CD14-positive monocyte (primary cell): ENCODE results near the gene GEMIN7. TPM values are rescaled to one million over a fixed set of nuclear protein-coding genes. Genes with fewer than 3 reads are reported as not detected.

Experiments
- DNase-seq, 3 donors: peaks; one replicate each; pipeline ENCODE4 v3.0.0-alpha.2; 2011 to 2022
- H2AFZ ChIP-seq: 2 replicates; pipeline ENCODE4 v1.6.0; 2012; ENCODE audit warnings: mild to moderate bottlenecking, low read depth, low read length, inconsistent platforms; ENCODE audit not compliant: insufficient read depth, poor library complexity, severe bottlenecking
- H3K27ac ChIP-seq, 2 donors: 1 replicate in 1 of 2; 2 replicates in 1 of 2; pipeline ENCODE4 v1.5.1; 2012 to 2013; ENCODE audit warnings: low read length in 2 of 2, control low read depth in 1 of 2, inconsistent platforms in 1 of 2, low read depth in 1 of 2, mild to moderate bottlenecking in 1 of 2
- H3K27me3 ChIP-seq, 2 donors: one replicate each; pipeline versions ENCODE4 v1.6.0 to v1.6.1; 2011 to 2013; ENCODE audit warnings: low read length in 2 of 2; ENCODE audit not compliant: control insufficient read depth in 2 of 2, insufficient read depth in 2 of 2
- H3K36me3 ChIP-seq, 2 donors: replicated peaks in 1 of 2; 1 replicate in 1 of 2; 2 replicates in 1 of 2; pipeline versions ENCODE4 v1.5.1 to v1.6.1; 2012 to 2013; ENCODE audit warnings: low read length in 2 of 2, control low read depth in 1 of 2, inconsistent platforms in 1 of 2, mild to moderate bottlenecking in 1 of 2; ENCODE audit not compliant: insufficient read depth in 2 of 2, control insufficient read depth in 1 of 2
- H3K4me1 ChIP-seq, 2 donors: 1 replicate in 1 of 2; 2 replicates in 1 of 2; pipeline versions ENCODE4 v1.5.1 to v1.6.1; 2012 to 2013; ENCODE audit warnings: low read length in 2 of 2, control low read depth in 1 of 2, inconsistent platforms in 1 of 2, mild to moderate bottlenecking in 1 of 2, moderate library complexity in 1 of 2; ENCODE audit not compliant: insufficient read depth in 2 of 2, control insufficient read depth in 1 of 2
- H3K4me2 ChIP-seq: replicated peaks from 2 replicates; pipeline ENCODE3; 2012; ENCODE audit warnings: low read length, moderate library complexity, mild to moderate bottlenecking; ENCODE audit not compliant: poor library complexity, severe bottlenecking; ENCODE audit errors: extremely low read depth
- H3K4me3 ChIP-seq, 3 experiments: fragments of 200-600 bp in 1 of 3; sonication (generic) in 1 of 3; replicated peaks in 1 of 3; 1 replicate in 2 of 3; 2 replicates in 1 of 3; pipeline ENCODE4 v1.5.1; 2011 to 2013; ENCODE audit warnings: low read length in 3 of 3, mild to moderate bottlenecking in 3 of 3, control low read depth in 2 of 3, low read depth in 2 of 3, inconsistent platforms in 1 of 3, moderate library complexity in 1 of 3
- H3K79me2 ChIP-seq: 2 replicates; pipeline ENCODE4 v1.6.0; 2012; ENCODE audit warnings: mild to moderate bottlenecking, control low read depth, inconsistent platforms, low read length, moderate library complexity; ENCODE audit not compliant: insufficient read depth
- H3K9ac ChIP-seq: 2 replicates; pipeline ENCODE4 v1.6.0; 2017; ENCODE audit warnings: low read length, mild to moderate bottlenecking; ENCODE audit not compliant: insufficient read depth, poor library complexity, severe bottlenecking
- H3K9me3 ChIP-seq, 2 donors: replicated peaks in 1 of 2; 1 replicate in 1 of 2; 2 replicates in 1 of 2; pipeline versions ENCODE4 v1.5.1 to v1.6.1; 2012 to 2013; ENCODE audit warnings: low read length in 2 of 2, control low read depth in 1 of 2; ENCODE audit not compliant: control insufficient read depth in 1 of 2, insufficient read depth in 1 of 2
- H4K20me1 ChIP-seq: 2 replicates; pipeline ENCODE4 v1.6.0; 2012; ENCODE audit warnings: mild to moderate bottlenecking, low read length, control low read depth, moderate library complexity; ENCODE audit not compliant: insufficient read depth
- H3K27ac Mint-ChIP-seq, 7 donors: one replicate each; pipeline ENCODE4 v1.8.0; 2020; ENCODE audit warnings: mild to moderate bottlenecking in 7 of 7, mixed read lengths in 7 of 7, moderate library complexity in 6 of 7, inconsistent platforms in 2 of 7
- H3K27me3 Mint-ChIP-seq, 3 donors: one replicate each; pipeline ENCODE4 v1.8.0; 2021 to 2022; ENCODE audit warnings: low read depth in 3 of 3, mild to moderate bottlenecking in 3 of 3, mixed read lengths in 3 of 3, moderate library complexity in 3 of 3, inconsistent platforms in 1 of 3
- H3K36me3 Mint-ChIP-seq, 2 donors: one replicate each; pipeline ENCODE4 v1.8.0; 2020; ENCODE audit warnings: mixed read lengths in 2 of 2, inconsistent platforms in 1 of 2, mild to moderate bottlenecking in 1 of 2
- H3K4me1 Mint-ChIP-seq: one replicate; pipeline ENCODE4 v1.8.0; 2020; ENCODE audit warnings: mild to moderate bottlenecking, mixed read lengths
- H3K4me3 Mint-ChIP-seq, 2 donors: one replicate each; pipeline ENCODE4 v1.8.0; 2020; ENCODE audit warnings: mild to moderate bottlenecking in 2 of 2, mixed read lengths in 2 of 2, moderate library complexity in 1 of 2
- H3K9me3 Mint-ChIP-seq, 7 donors: one replicate each; pipeline ENCODE4 v1.8.0; 2020 to 2022; ENCODE audit warnings: mixed read lengths in 7 of 7, mild to moderate bottlenecking in 6 of 7, moderate library complexity in 6 of 7, inconsistent platforms in 2 of 7
- CTCF ChIP-seq: fragments of 200-600 bp; IDR thresholded peaks from one replicate; pipeline ENCODE4 v1.8.0; 2022; ENCODE audit warnings: antibody characterized with exemption, mild to moderate bottlenecking
- WGBS: methylation state at CpG from one replicate; pipeline ENCODE4 v1.1.5; 2013; ENCODE audit warnings: missing lambda C conversion rate; ENCODE audit not compliant: insufficient coverage; 5-methylcytosine and 5-hydroxymethylcytosine counted together
- intact Hi-C, 2 donors: fragments of 100-400 bp; cut with micrococcal nuclease; formaldehyde crosslinking; loops; one replicate each; pipeline versions ENCODE4 v1.15.0 to v1.15.1; 2023
- polyA plus RNA-seq, 3 donors: library from polyadenylated mRNA; depleted of rRNA in 1 of 3; unstranded in 2 of 3; stranded (reverse) in 1 of 3; fragments of 300-500 nt in 2 of 3; fragments of >200 nt in 1 of 3; fragmentation: Illumina TruSeq in 2 of 3; gene quantifications; 1 replicate in 2 of 3; 2 replicates in 1 of 3; pipeline ENCODE4 v1.2.3, GENCODE V29; 2012 to 2021

GEMIN7 gene
- polyA plus RNA-seq, 3 donors, result 67.6 to 83.4 (median 78.4) TPM

- Mint-ChIP-seq H3K36me3 (peaks cover 87 to 99% of the 10 kb centered on the region in 2 donors), H3K4me1 (no peaks in the 10 kb centered on the region), H3K27ac (peak overlapping the region in 4 of 7 donors; percentile 37 to 76 (median 52)), H3K4me3 (no peak overlapping the region), H3K9me3 (no peaks in the 10 kb centered on the region), H3K27me3 (peaks cover 0 to 3% (median 2%) of the 10 kb centered on the region in 3 donors)
- Histone ChIP-seq H3K36me3 (peaks cover 96 to 98% of the 10 kb centered on the region in 2 donors), H3K27ac (peak overlapping the region in 1 of 2 donors; percentile 1), H2AFZ (no peak overlapping the region), H3K4me2 (no peak overlapping the region), H3K79me2 (peaks cover 19% of the 10 kb centered on the region), H3K27me3 (no peaks in the 10 kb centered on the region), H3K9me3 (no peaks in the 10 kb centered on the region), H3K4me3 (no peak overlapping the region), H4K20me1 (peaks cover 88% of the 10 kb centered on the region), H3K4me1 (no peaks in the 10 kb centered on the region), H3K9ac (no peak overlapping the region)
- no peak for DNase-seq
- TF ChIP-seq CTCF, result no peak
- 92% methylated on average over 14 of the region's 14 CpGs for WGBS
- intact Hi-C loops, result loop anchor here (1.0 to 5.0 kb wide), 5 partner anchors 41 to 156 kb away; no protein-coding TSS in a partner anchor
These were observed 20.4 kb upstream of the GEMIN7 start for GRCh38 chr19:45058622-45059159.

GRCh38 chr19:45059258-45059965 is 19.6 kb upstream of the GEMIN7 start:
- intact Hi-C loops, result loop anchor here (1.0 to 5.0 kb wide), 5 partner anchors 42 to 157 kb away; no protein-coding TSS in a partner anchor
- peaks cover 23% of the 10 kb centered on the region for H3K79me2 ChIP-seq
- Mint-ChIP-seq H3K4me3 (no peak overlapping the region), H3K36me3 (peaks cover 83 to 97% of the 10 kb centered on the region in 2 donors), H3K27me3 (peaks cover 0 to 3% (median 2%) of the 10 kb centered on the region in 3 donors), H3K9me3 (no peaks in the 10 kb centered on the region), H3K27ac (peak overlapping the region in 5 of 7 donors; percentile 29 to 79 (median 62)), H3K4me1 (no peaks in the 10 kb centered on the region)
- H3K4me3 ChIP-seq, result no peak overlapping the region
- no peaks in the 10 kb centered on the region for H3K9me3 ChIP-seq
- H2AFZ ChIP-seq, result no peak overlapping the region
- WGBS, result 83% methylated on average over 15 of the region's 16 CpGs
- H3K36me3 ChIP-seq, result peaks cover 92 to 98% of the 10 kb centered on the region in 2 donors
- TF ChIP-seq CTCF, result peak; percentile 92
- H3K27ac ChIP-seq, result peak overlapping the region in 1 of 2 donors; percentile 1
- peak; percentile 72 to 76 (median 76) for DNase-seq
- no peaks in the 10 kb centered on the region for H3K27me3 ChIP-seq
- H4K20me1 ChIP-seq, result peaks cover 88% of the 10 kb centered on the region
- H3K4me1 ChIP-seq, result no peaks in the 10 kb centered on the region
- H3K9ac ChIP-seq, result no peak overlapping the region
- no peak overlapping the region for H3K4me2 ChIP-seq
